ENCODE results near the gene VTI1A. TPM values are rescaled to one million over a fixed set of nuclear protein-coding genes. Genes with fewer than 3 reads are reported as not detected.
A peak's percentile ranks its signal among the peaks of the same experiment; 100 is the strongest.

The VTI1A gene
- total RNA-seq, 6 experiments from 2014 or later = 11.2 to 26.2 (median 12.3) TPM

GRCh38 chr10:112811741-112812551 is 364.9 kb downstream of the VTI1A start:
- ATAC-seq (peak in 2 of 4 donors; percentile 62 to 68), DNase-seq (peak in 2 of 3 donors; percentile 43 to 50)
- H3K27ac ChIP-seq = peak overlapping the region in 1 of 3 donors; percentile 13
- WGBS (ENCODE audit: insufficient coverage, low coverage, low lambda C conversion rate, missing lambda C conversion rate) = 55% methylated on average over 8 of the region's 14 CpGs
- no peak overlapping the region for H3K4me3 ChIP-seq
- TF ChIP-seq, protein P1, sequence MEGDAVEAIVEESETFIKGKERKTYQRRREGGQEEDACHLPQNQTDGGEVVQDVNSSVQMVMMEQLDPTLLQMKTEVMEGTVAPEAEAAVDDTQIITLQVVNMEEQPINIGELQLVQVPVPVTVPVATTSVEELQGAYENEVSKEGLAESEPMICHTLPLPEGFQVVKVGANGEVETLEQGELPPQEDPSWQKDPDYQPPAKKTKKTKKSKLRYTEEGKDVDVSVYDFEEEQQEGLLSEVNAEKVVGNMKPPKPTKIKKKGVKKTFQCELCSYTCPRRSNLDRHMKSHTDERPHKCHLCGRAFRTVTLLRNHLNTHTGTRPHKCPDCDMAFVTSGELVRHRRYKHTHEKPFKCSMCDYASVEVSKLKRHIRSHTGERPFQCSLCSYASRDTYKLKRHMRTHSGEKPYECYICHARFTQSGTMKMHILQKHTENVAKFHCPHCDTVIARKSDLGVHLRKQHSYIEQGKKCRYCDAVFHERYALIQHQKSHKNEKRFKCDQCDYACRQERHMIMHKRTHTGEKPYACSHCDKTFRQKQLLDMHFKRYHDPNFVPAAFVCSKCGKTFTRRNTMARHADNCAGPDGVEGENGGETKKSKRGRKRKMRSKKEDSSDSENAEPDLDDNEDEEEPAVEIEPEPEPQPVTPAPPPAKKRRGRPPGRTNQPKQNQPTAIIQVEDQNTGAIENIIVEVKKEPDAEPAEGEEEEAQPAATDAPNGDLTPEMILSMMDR (IDR thresholded peaks at IDR 0.05) = no peak
- TF ChIP-seq POLR2A (IDR thresholded peaks at IDR 0.05) = no peak
- peaks cover 0 to 12% (median 8%) of the 10 kb centered on the region in 4 donors for H3K4me1 ChIP-seq
- intact Hi-C loops (cut with DNase I) = no loop called here
- no peaks in the 10 kb centered on the region for H3K36me3 ChIP-seq
- H3K9me3 ChIP-seq = no peaks in the 10 kb centered on the region
- no peaks in the 10 kb centered on the region for H3K27me3 ChIP-seq

DNA sequence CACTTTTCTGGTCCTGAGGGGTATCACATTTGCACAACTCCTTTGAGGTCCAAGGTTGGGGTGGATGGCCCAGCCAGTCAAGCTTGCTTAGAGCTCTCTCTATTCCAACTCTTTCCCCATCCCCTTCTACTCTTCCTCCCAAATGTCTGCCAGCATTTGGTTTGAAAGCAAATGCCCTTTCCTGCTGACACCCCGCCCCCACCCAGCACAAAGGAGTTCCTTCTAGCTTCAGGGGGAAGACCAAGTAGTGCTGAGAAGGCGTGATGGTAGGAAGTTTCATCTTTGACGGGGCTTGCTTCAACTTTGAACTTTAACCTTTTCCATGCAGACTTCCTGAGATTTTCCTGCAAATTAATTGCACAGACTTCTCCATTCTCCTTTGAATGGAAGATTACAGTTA is 365.6 kb downstream of the VTI1A start:
- WGBS (ENCODE audit: insufficient coverage, low coverage, low lambda C conversion rate, missing lambda C conversion rate) = 42% methylated on average over 3 of the region's 3 CpGs
- ATAC-seq (peak in 1 of 4 donors; percentile 25), DNase-seq (peak in 1 of 3 donors; percentile 22)
- H3K27me3 ChIP-seq = no peaks in the 10 kb centered on the region
- intact Hi-C loops (cut with DNase I) = no loop called here
- H3K4me3 ChIP-seq = no peak overlapping the region
- H3K4me1 ChIP-seq = peaks cover 0 to 12% (median 8%) of the 10 kb centered on the region in 4 donors
- no peaks in the 10 kb centered on the region for H3K9me3 ChIP-seq
- TF ChIP-seq, protein P1 (IDR thresholded peaks at IDR 0.05) = no peak
- no peak for TF ChIP-seq POLR2A (IDR thresholded peaks at IDR 0.05)
- H3K36me3 ChIP-seq = no peaks in the 10 kb centered on the region
- no peak overlapping the region for H3K27ac ChIP-seq

DNA sequence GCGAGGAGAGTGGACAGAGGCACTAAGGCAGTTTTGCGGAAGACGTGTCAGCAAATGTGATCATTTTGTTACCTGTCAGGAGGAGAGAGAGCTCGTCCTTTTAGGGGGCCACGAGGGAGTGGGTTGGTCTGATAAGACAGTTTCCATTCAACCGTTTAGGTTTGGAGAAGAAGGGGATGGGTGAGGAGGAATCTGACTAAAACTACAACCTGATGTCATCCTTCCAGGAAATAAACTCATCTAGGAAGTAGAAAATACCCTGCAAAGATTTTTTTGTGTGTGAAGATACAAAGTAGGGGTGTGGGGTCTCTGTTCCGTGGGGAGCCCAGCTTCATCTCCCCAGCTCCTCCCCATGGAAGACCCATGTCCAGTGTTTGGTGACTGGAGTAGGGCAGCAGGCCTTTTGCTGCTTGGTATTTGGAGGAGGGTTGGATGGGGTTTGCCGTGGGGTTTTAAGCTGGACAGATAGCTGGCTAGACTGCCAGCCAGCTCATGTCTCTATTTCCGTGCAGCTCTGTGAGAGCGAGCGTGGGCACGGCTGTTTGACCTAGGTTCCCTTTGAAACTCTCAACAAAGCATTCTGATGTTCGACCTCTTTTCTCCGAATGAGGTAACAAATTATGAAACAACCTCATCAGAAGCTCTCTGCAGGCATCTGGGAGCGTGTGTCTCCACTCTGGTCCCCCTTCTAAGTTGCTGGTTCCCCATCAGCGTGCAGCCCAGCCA is 367.0 kb downstream of the VTI1A start:
- no peak for TF ChIP-seq POLR2A (IDR thresholded peaks at IDR 0.05)
- TF ChIP-seq, protein P1 (IDR thresholded peaks at IDR 0.05) = no peak
- Histone ChIP-seq H3K4me1 (peaks cover 0 to 12% (median 8%) of the 10 kb centered on the region in 4 donors), H3K27me3 (no peaks in the 10 kb centered on the region), H3K27ac (no peak overlapping the region), H3K36me3 (no peaks in the 10 kb centered on the region), H3K9me3 (no peaks in the 10 kb centered on the region), H3K4me3 (no peak overlapping the region)
- intact Hi-C loops (cut with DNase I) = no loop called here
- WGBS (ENCODE audit: insufficient coverage, low coverage, low lambda C conversion rate, missing lambda C conversion rate) = 80% methylated on average over 10 of the region's 16 CpGs
- ATAC-seq (no peak), DNase-seq (no peak)

DNA sequence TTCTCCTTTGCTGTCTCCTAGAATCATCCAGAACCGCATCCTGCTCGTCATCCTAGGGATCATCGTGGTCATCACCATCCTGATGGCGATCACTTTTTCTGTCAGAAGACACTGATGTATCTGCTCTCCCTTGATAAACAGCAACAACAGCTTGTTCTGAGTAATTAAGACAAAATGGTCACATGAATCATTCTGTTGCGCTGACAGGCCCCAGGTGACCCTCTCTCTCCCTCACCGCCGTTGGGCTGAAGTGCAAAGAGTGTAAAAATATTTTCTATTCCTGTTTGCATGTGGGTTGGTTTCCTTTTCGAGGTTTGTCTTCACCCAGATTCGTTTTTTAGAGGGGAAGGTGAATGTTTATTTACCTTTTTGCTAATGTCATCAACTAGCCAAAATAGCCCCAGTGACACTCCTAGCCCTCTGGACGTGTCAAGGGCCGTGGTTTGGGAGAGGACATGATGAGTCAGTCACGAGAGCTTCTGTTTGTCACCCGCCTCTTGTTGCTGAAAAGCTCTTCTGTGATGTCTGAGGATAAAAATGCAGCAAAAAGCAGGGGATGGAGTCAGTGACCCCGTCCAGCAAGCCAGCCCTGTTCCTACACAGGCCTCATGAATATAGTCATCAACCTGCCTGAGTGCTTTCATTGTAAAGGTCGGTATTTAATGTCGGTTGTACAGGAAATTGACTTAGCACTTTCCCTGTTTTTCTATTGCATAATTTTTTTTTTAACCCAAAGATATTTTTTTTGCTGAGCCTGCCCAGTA is 368.4 kb downstream of the VTI1A start:
- Histone ChIP-seq H3K9me3 (no peaks in the 10 kb centered on the region), H3K27ac (peak overlapping the region; percentile 7 to 21 (median 11)), H3K27me3 (no peaks in the 10 kb centered on the region), H3K4me1 (peaks cover 0 to 17% (median 8%) of the 10 kb centered on the region in 4 donors), H3K36me3 (no peaks in the 10 kb centered on the region), H3K4me3 (no peak overlapping the region)
- peak in 1 of 3 donors; percentile 65 for DNase-seq
- intact Hi-C loops (cut with DNase I) = no loop called here
- 32% methylated on average over 16 of the region's 16 CpGs for WGBS (ENCODE audit: insufficient coverage, low coverage, low lambda C conversion rate, missing lambda C conversion rate)
- no peak for TF ChIP-seq POLR2A (IDR thresholded peaks at IDR 0.05)
- TF ChIP-seq, protein P1 (IDR thresholded peaks at IDR 0.05) = no peak
- peak; percentile 38 to 80 (median 43) for ATAC-seq
